Fibroblast of skin of left quadriceps (primary cell): ENCODE data around the gene UGT2B17.
"Not testable (repeated sequence)": the region's sequence is repeated elsewhere in the genome, so short reads cannot be mapped to it uniquely, and the experiment has no call there.

ENCODE experiments used
- DNase-seq, 2 experiments: peaks; one replicate each; pipeline ENCODE4 v3.0.0-alpha.2; 2013; ENCODE audit warnings: low read depth in 2 of 2

The UGT2B17 gene

GRCh38 chr4:68569466-68570121, 6.5 kb downstream of the UGT2B17 start:
- no peak for DNase-seq

GRCh38 chr4:68569036-68569435, 7.1 kb downstream of the UGT2B17 start:
- not testable (repeated sequence) for DNase-seq

- not testable (repeated sequence) for DNase-seq
Observed at GRCh38 chr4:68568535-68568934, 7.6 kb downstream of the UGT2B17 start.

- DNase-seq = not testable (repeated sequence)
Observed at GRCh38 chr4:68566364-68566763, 9.8 kb downstream of the UGT2B17 start.

GRCh38 chr4:68565082-68565481, 11.0 kb downstream of the UGT2B17 start:
- DNase-seq = not testable (repeated sequence)

GRCh38 chr4:68560364-68561070, 15.6 kb downstream of the UGT2B17 start:
- DNase-seq = not testable (repeated sequence)

- DNase-seq = not testable (repeated sequence)
Observed at GRCh38 chr4:68553830-68554229, 22.3 kb downstream of the UGT2B17 start.

- not testable (repeated sequence) for DNase-seq
Observed at GRCh38 chr4:68552818-68553811, 23.0 kb downstream of the UGT2B17 start.

GRCh38 chr4:68542742-68543141, 33.4 kb downstream of the UGT2B17 start:
- DNase-seq = not testable (repeated sequence)

- no peak for DNase-seq
Observed at GRCh38 chr4:68536375-68536774, 39.7 kb downstream of the UGT2B17 start.

GRCh38 chr4:68535974-68536373, 40.1 kb downstream of the UGT2B17 start:
- no peak for DNase-seq

- not testable (repeated sequence) for DNase-seq
Observed at GRCh38 chr4:68522232-68522631, 53.9 kb downstream of the UGT2B17 start.

- DNase-seq = no peak
Observed at GRCh38 chr4:68520985-68521384, 55.1 kb downstream of the UGT2B17 start.

GRCh38 chr4:68518889-68519288, 57.2 kb downstream of the UGT2B17 start:
- DNase-seq = no peak

GRCh38 chr4:68505452-68505851, 70.7 kb downstream of the UGT2B17 start:
- DNase-seq = not testable (repeated sequence)

- DNase-seq = not testable (repeated sequence)
Observed at GRCh38 chr4:68504836-68505235, 71.3 kb downstream of the UGT2B17 start.

GRCh38 chr4:68503462-68503861, 72.7 kb downstream of the UGT2B17 start:
- DNase-seq = not testable (repeated sequence)

- DNase-seq = no peak
Observed at GRCh38 chr4:68499021-68499420, 77.1 kb downstream of the UGT2B17 start.

GRCh38 chr4:68498413-68499007, 77.6 kb downstream of the UGT2B17 start:
- DNase-seq = peak; percentile 14 to 24

GRCh38 chr4:68494688-68495087, 81.4 kb downstream of the UGT2B17 start:
- DNase-seq = no peak

- DNase-seq = no peak
Observed at GRCh38 chr4:68490826-68491457, 85.2 kb downstream of the UGT2B17 start.
